IMR-90 (cell line): ENCODE measurements around the gene CACNA2D3. TPM values are rescaled to one million over a fixed set of nuclear protein-coding genes. Genes with fewer than 3 reads are reported as not detected.
"Not testable (repeated sequence)": the region's sequence is repeated elsewhere in the genome, so short reads cannot be mapped to it uniquely, and the experiment has no call there.

Experiments used
- ATAC-seq: fragments of 200-7000 bp; cut with Tn5 transposase; 2 replicates; pipeline ENCODE4 v1.9.1; 2020; ENCODE audit warnings: low read depth, mild to moderate bottlenecking, moderate library complexity
- BruUV-seq: library from RNA; stranded (reverse); fragments of 400-500 nt; replicated peaks from 2 replicates; lab custom pipeline; 2021; lab: Mats Ljungman, UMichigan
- CTCF ChIA-PET: fragments of 300-600 bp; formaldehyde crosslinking; extraction: SDS; loops from one replicate; lab custom pipeline; 2021; ENCODE audit warnings: antibody characterized with exemption; lab: Yijun Ruan, JAX
- POLR2A ChIA-PET: fragments of 300-600 bp; sonication (Branson Sonifier 250); formaldehyde crosslinking; loops from one replicate; lab custom pipeline; 2022; ENCODE audit warnings: antibody characterized with exemption; ENCODE audit not compliant: unreplicated experiment; lab: Charles Lee
- DNase-seq: peaks from one replicate; pipeline ENCODE4 v3.0.0; 2013
- H2AFZ ChIP-seq: replicated peaks from 2 replicates; pipeline ENCODE3; 2013; ENCODE audit warnings: low read length, mild to moderate bottlenecking; ENCODE audit not compliant: poor library complexity
- H2AK5ac ChIP-seq: 2 replicates; pipeline ENCODE4 v1.6.1; 2013; ENCODE audit warnings: low read depth, low read length, inconsistent platforms
- H2AK9ac ChIP-seq: replicated peaks from 2 replicates; pipeline ENCODE3; 2013; ENCODE audit warnings: mild to moderate bottlenecking, low read depth, low read length, moderate library complexity; ENCODE audit not compliant: poor library complexity
- H2BK120ac ChIP-seq: 2 replicates; pipeline ENCODE4 v1.6.1; 2013; ENCODE audit warnings: low read depth, low read length, inconsistent platforms
- H2BK15ac ChIP-seq: 3 replicates; pipeline ENCODE4 v1.6.1; 2013; ENCODE audit warnings: low read depth, low read length, inconsistent platforms
- H2BK20ac ChIP-seq: 2 replicates; pipeline ENCODE4 v1.6.1; 2013; ENCODE audit warnings: low read depth, mild to moderate bottlenecking, inconsistent platforms, low read length, moderate library complexity
- H2BK5ac ChIP-seq: 2 replicates; pipeline ENCODE4 v1.6.1; 2013; ENCODE audit warnings: mild to moderate bottlenecking, low read depth, low read length, inconsistent platforms; ENCODE audit not compliant: poor library complexity, severe bottlenecking
- H3K14ac ChIP-seq: replicated peaks from 2 replicates; pipeline ENCODE4 v1.6.1; 2013; ENCODE audit warnings: low read depth, low read length, inconsistent platforms
- H3K18ac ChIP-seq: 2 replicates; pipeline ENCODE4 v1.6.1; 2013; ENCODE audit warnings: low read depth, low read length, control low read depth
- H3K23ac ChIP-seq: 2 replicates; pipeline ENCODE4 v1.6.1; 2013; ENCODE audit warnings: low read depth, low read length, inconsistent platforms
- H3K27ac ChIP-seq: 2 replicates; pipeline ENCODE4 v1.5.1; 2013; ENCODE audit warnings: mild to moderate bottlenecking, control low read depth, low read length; ENCODE audit not compliant: insufficient read depth
- H3K27me3 ChIP-seq: 2 replicates; pipeline ENCODE4 v1.6.1; 2013; ENCODE audit warnings: low read length; ENCODE audit not compliant: control insufficient read depth, insufficient read depth
- H3K36me3 ChIP-seq: 2 replicates; pipeline ENCODE4 v1.6.1; 2013; ENCODE audit warnings: low read length, mixed read lengths; ENCODE audit not compliant: control insufficient read depth, insufficient read depth
- H3K4ac ChIP-seq: 2 replicates; pipeline ENCODE4 v1.6.1; 2013; ENCODE audit warnings: low read depth, low read length, inconsistent platforms
- H3K4me1 ChIP-seq: 2 replicates; pipeline ENCODE4 v1.6.1; 2013; ENCODE audit warnings: low read length, mixed read lengths; ENCODE audit not compliant: control insufficient read depth, insufficient read depth
- H3K4me2 ChIP-seq: 2 replicates; pipeline ENCODE4 v1.6.1; 2013; ENCODE audit warnings: low read depth, mild to moderate bottlenecking, control low read depth, low read length, moderate library complexity
- H3K4me3 ChIP-seq: 2 replicates; pipeline ENCODE4 v1.5.1; 2013; ENCODE audit warnings: low read depth, mild to moderate bottlenecking, control low read depth, low read length, moderate library complexity; ENCODE audit not compliant: insufficient read depth
- H3K56ac ChIP-seq: 2 replicates; pipeline ENCODE4 v1.6.1; 2013; ENCODE audit warnings: low read length, inconsistent platforms; ENCODE audit not compliant: insufficient read depth; ENCODE audit errors: extremely low read depth
- H3K79me1 ChIP-seq, 2 experiments: 2 replicates each; pipeline ENCODE4 v1.6.1; 2013; ENCODE audit warnings: low read length in 2 of 2, inconsistent platforms in 1 of 2, low read depth in 1 of 2
- H3K9ac ChIP-seq: 2 replicates; pipeline ENCODE4 v1.6.1; 2013; ENCODE audit warnings: low read depth, low read length, control low read depth
- H3K9me1 ChIP-seq: 2 replicates; pipeline ENCODE4 v1.6.1; 2013; ENCODE audit warnings: low read length, inconsistent platforms; ENCODE audit not compliant: insufficient read depth
- H3K9me3 ChIP-seq: 2 replicates; pipeline ENCODE4 v1.6.1; 2013; ENCODE audit warnings: low read length; ENCODE audit not compliant: control insufficient read depth, insufficient read depth
- H4K20me1 ChIP-seq: 2 replicates; pipeline ENCODE4 v1.6.1; 2013; ENCODE audit warnings: low read length, inconsistent platforms; ENCODE audit not compliant: insufficient read depth
- H4K5ac ChIP-seq: 2 replicates; pipeline ENCODE4 v1.6.1; 2013; ENCODE audit warnings: mild to moderate bottlenecking, low read depth, low read length, control low read depth
- H4K8ac ChIP-seq, 2 experiments: 2 replicates each; pipeline ENCODE4 v1.6.1; 2013; ENCODE audit warnings: low read depth in 2 of 2, low read length in 2 of 2, control low read depth in 1 of 2, inconsistent platforms in 1 of 2
- H4K91ac ChIP-seq: 2 replicates; pipeline ENCODE4 v1.6.1; 2013; ENCODE audit warnings: low read depth, low read length, inconsistent platforms; ENCODE audit not compliant: insufficient read depth
- WGBS, 2 experiments: methylation state at CpG; one replicate each; pipeline versions ENCODE4 v1.1.5 to v1.1.7; 2013; ENCODE audit warnings: missing lambda C conversion rate in 2 of 2; ENCODE audit not compliant: insufficient read length in 1 of 2; ENCODE audit errors: extremely low coverage in 2 of 2; 5-methylcytosine and 5-hydroxymethylcytosine counted together
- dilution Hi-C: fragments of 300-500 bp; cut with HindIII; formaldehyde crosslinking; loops from one replicate; pipeline ENCODE4 v1.14.3; 2018; ENCODE audit warnings: low sequenced_read_pairs; ENCODE audit not compliant: unreplicated experiment
- in situ Hi-C: fragments of 300-500 bp; cut with MboI; formaldehyde crosslinking; loops from 3 replicates; pipeline ENCODE4 v1.14.3; 2019; ENCODE audit warnings: low sequenced_read_pairs, inconsistent platforms, mixed read lengths
- intact Hi-C: fragments of 100-400 bp; cut with micrococcal nuclease; formaldehyde crosslinking; loops from 2 replicates; pipeline ENCODE4 v1.10.0; 2022
- polyA plus RNA-seq, 3 experiments: library from polyadenylated mRNA; depleted of rRNA; stranded (reverse); fragments of >200 nt; gene quantifications; 2 replicates each; pipeline ENCODE4 v1.2.3, GENCODE V29; 2012; ENCODE audit warnings: low replicate concordance in 1 of 3
- total RNA-seq: library from RNA; depleted of rRNA; stranded (reverse); fragments of >200 nt; gene quantifications from 2 replicates; pipeline ENCODE4 v1.2.3, GENCODE V29; 2012

The CACNA2D3 gene
- total and polyA plus RNA-seq, 2 of the 4 experiments (the other 2 are of a cell fraction), result 0.36 to 0.41 TPM

DNA sequence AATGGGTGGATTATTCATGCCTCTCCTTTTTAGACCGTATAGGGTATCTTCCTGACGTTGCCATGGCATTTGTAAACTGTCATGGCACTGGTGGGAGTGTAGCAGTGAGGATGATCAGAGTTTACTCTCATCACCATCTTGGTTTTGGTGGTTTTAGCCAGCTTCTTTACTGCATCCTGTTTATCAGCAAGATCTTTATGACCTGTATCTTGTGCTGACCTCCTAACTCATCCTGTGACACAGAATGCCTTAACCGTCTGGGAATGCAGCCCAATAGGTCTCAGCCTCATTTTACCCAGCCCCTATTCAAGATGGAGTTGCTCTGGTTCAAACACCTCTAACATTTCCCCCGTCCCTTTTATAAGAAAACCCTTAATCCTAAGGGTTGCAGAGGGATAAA, 855.6 kb downstream of the CACNA2D3 start:
- H3K27me3 ChIP-seq, H3K18ac ChIP-seq, H4K8ac ChIP-seq, H3K14ac ChIP-seq, H2AK5ac ChIP-seq, BruUV-seq, H3K9ac ChIP-seq, H2BK20ac ChIP-seq, H2BK5ac ChIP-seq, H3K4me3 ChIP-seq, H3K56ac ChIP-seq, H3K4me2 ChIP-seq, H3K79me1 ChIP-seq, H4K20me1 ChIP-seq, POLR2A ChIA-PET, H2BK120ac ChIP-seq, H3K36me3 ChIP-seq, dilution Hi-C loops, H2AK9ac ChIP-seq, H4K91ac ChIP-seq, H3K4ac ChIP-seq, intact Hi-C loops, CTCF ChIA-PET, H3K9me1 ChIP-seq, in situ Hi-C loops, H3K27ac ChIP-seq, DNase-seq, ATAC-seq, H2BK15ac ChIP-seq, H3K9me3 ChIP-seq, H3K23ac ChIP-seq, H4K5ac ChIP-seq, H2AFZ ChIP-seq, H3K4me1 ChIP-seq: not testable (repeated sequence)
- 83% methylated on average over 1 of the region's 4 CpGs; no CpG with 5 or more reads in 1 of the 2 experiments for WGBS, 2 experiments
